Measurements from ENCODE around the gene PLEKHM2. TPM values are rescaled to one million over a fixed set of nuclear protein-coding genes. Genes with fewer than 3 reads are reported as not detected.

PLEKHM2 gene
- polyA plus RNA-seq, 1 donor from 2014 or later = 40.1 TPM

GRCh38 chr1:15737324-15738319 is 53.5 kb downstream of the PLEKHM2 start:
- no peak overlapping the region for H3K4me2 ChIP-seq (ENCODE audit: low read length)
- H3K9me3 ChIP-seq (ENCODE audit: low read length) = no peaks in the 10 kb centered on the region
- H3K9ac ChIP-seq (ENCODE audit: low read length) = no peak overlapping the region
- H3K27me3 ChIP-seq (ENCODE audit: insufficient read depth, low read depth, low read length) = no peaks in the 10 kb centered on the region
- H3K4me3 ChIP-seq (ENCODE audit: low read length) = no peak overlapping the region
- no peak overlapping the region for H3K27ac ChIP-seq (ENCODE audit: low read length)
- no peaks in the 10 kb centered on the region for H3F3A ChIP-seq (ENCODE audit: insufficient read depth, low read length, poor library complexity, severe bottlenecking)
- no peaks in the 10 kb centered on the region for H3K9me2 ChIP-seq (ENCODE audit: insufficient read depth, low read length)
- no peaks in the 10 kb centered on the region for H4K20me1 ChIP-seq (ENCODE audit: insufficient read depth)
- TF ChIP-seq EZH2 (IDR thresholded peaks at IDR 0.05; ENCODE audit: borderline replicate concordance, insufficient read depth, low read length, poor library complexity, severe bottlenecking) = no peak
- no peak for TF ChIP-seq SMC3 (conservative IDR thresholded peaks at IDR 0.05; ENCODE audit: poor library complexity)
- TF ChIP-seq POLR2AphosphoS5 (IDR thresholded peaks at IDR 0.05) = no peak
- no peak for TF ChIP-seq EP300 (conservative IDR thresholded peaks at IDR 0.05; ENCODE audit: poor library complexity, severe bottlenecking)
- no peak for TF ChIP-seq REST (IDR thresholded peaks at IDR 0.05; ENCODE audit: borderline replicate concordance)
- TF ChIP-seq MXI1 (conservative IDR thresholded peaks at IDR 0.05; ENCODE audit: poor library complexity, severe bottlenecking) = no peak
- TF ChIP-seq TAF1 (IDR thresholded peaks at IDR 0.05; ENCODE audit: low read depth) = no peak
- TF ChIP-seq CTCF (IDR thresholded peaks at IDR 0.05; ENCODE audit: poor library complexity, severe bottlenecking) = no peak
- no peaks in the 10 kb centered on the region for H3K36me3 ChIP-seq (ENCODE audit: insufficient read depth, low read length)
- no peaks in the 10 kb centered on the region for H3K79me2 ChIP-seq (replicated peaks; ENCODE audit: insufficient read depth, low read length)
- no peak overlapping the region for H2AFZ ChIP-seq (ENCODE audit: low read depth, low read length)

GRCh38 chr1:15738416-15739113 is 54.4 kb downstream of the PLEKHM2 start:
- Histone ChIP-seq H3K4me3 (ENCODE audit: low read length) (no peak overlapping the region), H4K20me1 (ENCODE audit: insufficient read depth) (no peaks in the 10 kb centered on the region), H3K9ac (ENCODE audit: low read length) (no peak overlapping the region), H3F3A (ENCODE audit: insufficient read depth, low read length, poor library complexity, severe bottlenecking) (no peaks in the 10 kb centered on the region), H3K4me2 (ENCODE audit: low read length) (no peak overlapping the region), H3K79me2 (replicated peaks; ENCODE audit: insufficient read depth, low read length) (no peaks in the 10 kb centered on the region), H3K27me3 (ENCODE audit: insufficient read depth, low read depth, low read length) (no peaks in the 10 kb centered on the region), H3K36me3 (ENCODE audit: insufficient read depth, low read length) (no peaks in the 10 kb centered on the region), H3K9me2 (ENCODE audit: insufficient read depth, low read length) (no peaks in the 10 kb centered on the region), H3K27ac (ENCODE audit: low read length) (no peak overlapping the region), H2AFZ (ENCODE audit: low read depth, low read length) (no peak overlapping the region), H3K9me3 (ENCODE audit: low read length) (no peaks in the 10 kb centered on the region)
- TF ChIP-seq TAF1 (IDR thresholded peaks at IDR 0.05; ENCODE audit: low read depth) (no peak), CTCF (IDR thresholded peaks at IDR 0.05; ENCODE audit: poor library complexity, severe bottlenecking) (no peak), MXI1 (conservative IDR thresholded peaks at IDR 0.05; ENCODE audit: poor library complexity, severe bottlenecking) (no peak), RAD21 (conservative IDR thresholded peaks at IDR 0.05) (no peak), EP300 (conservative IDR thresholded peaks at IDR 0.05; ENCODE audit: poor library complexity, severe bottlenecking) (no peak), REST (IDR thresholded peaks at IDR 0.05; ENCODE audit: borderline replicate concordance) (no peak), EZH2 (IDR thresholded peaks at IDR 0.05; ENCODE audit: borderline replicate concordance, insufficient read depth, low read length, poor library complexity, severe bottlenecking) (no peak), SMC3 (conservative IDR thresholded peaks at IDR 0.05; ENCODE audit: poor library complexity) (no peak), POLR2AphosphoS5 (IDR thresholded peaks at IDR 0.05) (no peak)
